SK-N-SH (cell line): Measurements from ENCODE around the gene SPRN. TPM values are rescaled to one million over a fixed set of nuclear protein-coding genes. Genes with fewer than 3 reads are reported as not detected.

ENCODE experiments used
- CTCF ChIA-PET: fragments of 300-600, 350-600 bp; formaldehyde crosslinking; extraction: SDS; loops from one replicate; lab custom pipeline; 2021; lab: Yijun Ruan, JAX
- POLR2A ChIA-PET: fragments of 350-600 bp; sonication (Branson Sonifier 250); formaldehyde crosslinking; extraction: SDS; loops from one replicate; lab custom pipeline; 2020; ENCODE audit warnings: antibody characterized with exemption, inconsistent platforms; lab: Yijun Ruan, JAX
- DNase-seq: peaks from one replicate; pipeline ENCODE4 v3.0.0; 2012
- H2AFZ ChIP-seq: fragments of 200-600 bp; sonication (generic); 2 replicates; pipeline ENCODE4 v1.8.1; 2016; ENCODE audit warnings: antibody characterized with exemption, mild to moderate bottlenecking, low read depth
- H3F3A ChIP-seq: fragments of 200-600 bp; sonication (generic); replicated peaks from 2 replicates; pipeline ENCODE3; 2016; ENCODE audit warnings: antibody characterized with exemption, mild to moderate bottlenecking; ENCODE audit not compliant: insufficient read depth
- H3K27ac ChIP-seq, 2 experiments: fragments of 200-500 bp in 1 of 2; fragments of 200-600 bp in 1 of 2; sonication (Bioruptor generic) in 1 of 2; sonication (generic), shearing (Covaris generic) in 1 of 2; 2 replicates each; pipeline versions ENCODE4 v1.5.1 to v1.6.1; 2014 to 2016; ENCODE audit warnings: low read depth in 2 of 2, inconsistent platforms in 1 of 2, low read length in 1 of 2, mild to moderate bottlenecking in 1 of 2, mixed read lengths in 1 of 2
- H3K27me3 ChIP-seq: fragments of 200-600 bp; sonication (generic), shearing (Covaris generic); 2 replicates; pipeline ENCODE4 v1.6.1; 2016; ENCODE audit warnings: mixed run types; ENCODE audit not compliant: insufficient read depth
- H3K36me3 ChIP-seq, 2 experiments: fragments of 200-500 bp in 1 of 2; fragments of 200-600 bp in 1 of 2; sonication (Bioruptor generic) in 1 of 2; sonication (generic) in 1 of 2; replicated peaks in 1 of 2; 2 replicates each; pipeline versions ENCODE3 to v1.5.1; 2014 to 2016; ENCODE audit warnings: low read length in 1 of 2, mild to moderate bottlenecking in 1 of 2; ENCODE audit not compliant: insufficient read depth in 2 of 2, control insufficient read depth in 1 of 2
- H3K4me1 ChIP-seq, 2 experiments: fragments of 200-500 bp in 1 of 2; fragments of 200-600 bp in 1 of 2; sonication (Bioruptor generic) in 1 of 2; sonication (generic), shearing (Covaris generic) in 1 of 2; 2 replicates each; pipeline versions ENCODE4 v1.5.1 to v1.6.1; 2014 to 2016; ENCODE audit warnings: low read depth in 1 of 2, low read length in 1 of 2, mixed run types in 1 of 2; ENCODE audit not compliant: insufficient read depth in 2 of 2, control insufficient read depth in 1 of 2
- H3K4me2 ChIP-seq: fragments of 200-600 bp; sonication (generic), shearing (Covaris generic); 2 replicates; pipeline ENCODE4 v1.6.1; 2017; ENCODE audit warnings: mixed run types
- H3K4me3 ChIP-seq, 2 experiments: fragments of 200-500 bp in 1 of 2; fragments of 200-600 bp in 1 of 2; sonication (Bioruptor generic) in 1 of 2; sonication (generic), shearing (Covaris generic) in 1 of 2; 2 replicates each; pipeline versions ENCODE4 v1.5.1 to v1.8.1; 2014 to 2016; ENCODE audit warnings: low read depth in 2 of 2, inconsistent platforms in 1 of 2, low read length in 1 of 2, mild to moderate bottlenecking in 1 of 2, mixed read lengths in 1 of 2, moderate library complexity in 1 of 2
- H3K79me2 ChIP-seq: fragments of 200-600 bp; sonication (generic); 2 replicates; pipeline ENCODE4 v1.8.1; 2017; ENCODE audit warnings: mild to moderate bottlenecking; ENCODE audit not compliant: insufficient read depth
- H3K9ac ChIP-seq: fragments of 200-600 bp; sonication (generic); 2 replicates; pipeline ENCODE4 v1.6.1; 2017; ENCODE audit warnings: mixed run types
- H3K9me2 ChIP-seq: fragments of 200-600 bp; sonication (generic); 2 replicates; pipeline ENCODE4 v1.6.1; 2017; ENCODE audit warnings: mixed run types
- H3K9me3 ChIP-seq: fragments of 200-600 bp; sonication (generic); 2 replicates; pipeline ENCODE4 v1.6.1; 2017; ENCODE audit warnings: mixed run types, mild to moderate bottlenecking, moderate library complexity
- H4K20me1 ChIP-seq: fragments of 200-600 bp; sonication (generic); 2 replicates; pipeline ENCODE4 v1.6.1; 2017; ENCODE audit warnings: mild to moderate bottlenecking, mixed run types; ENCODE audit not compliant: insufficient read depth
- CTCF ChIP-seq: fragments of 200-600 bp; sonication (generic); IDR thresholded peaks from 2 replicates; pipeline ENCODE4 v1.6.1; 2017; ENCODE audit warnings: antibody characterized with exemption, mild to moderate bottlenecking, moderate library complexity
- EP300 ChIP-seq, 2 experiments: IDR thresholded peaks; 2 replicates each; pipeline versions ENCODE4 v1.4.0 to v1.6.1; 2012; ENCODE audit warnings: borderline replicate concordance in 1 of 2, low read depth in 1 of 2, low read length in 1 of 2
- EZH2phosphoT487 ChIP-seq: fragments of 200-600 bp; sonication (generic); IDR thresholded peaks from 2 replicates; pipeline ENCODE4 v1.6.1; 2017; ENCODE audit warnings: low read depth, mixed run types, mild to moderate bottlenecking, antibody characterized with exemption, moderate library complexity, borderline replicate concordance
- GABPA ChIP-seq: IDR thresholded peaks from 2 replicates; pipeline ENCODE4 v1.4.0; 2012; ENCODE audit warnings: low read depth, mild to moderate bottlenecking
- GATA2 ChIP-seq: sonication (generic); formaldehyde crosslinking; IDR thresholded peaks from 2 replicates; pipeline ENCODE4 v1.5.0; 2020; ENCODE audit warnings: mild to moderate bottlenecking, missing genetic modification reagents
- JUND ChIP-seq: IDR thresholded peaks from 2 replicates; pipeline ENCODE4 v1.4.0; 2012
- NFIC ChIP-seq: IDR thresholded peaks from 2 replicates; pipeline ENCODE4 v1.4.0; 2012; ENCODE audit warnings: borderline replicate concordance
- RAD21 ChIP-seq: IDR thresholded peaks from 2 replicates; pipeline ENCODE4 v1.6.1; 2012; ENCODE audit warnings: mild to moderate bottlenecking, low read length
- RCOR1 ChIP-seq: fragments of 150-350 bp; IDR thresholded peaks from 2 replicates; pipeline ENCODE4 v1.6.1; 2017; ENCODE audit warnings: antibody characterized with exemption, low read length
- RFX5 ChIP-seq: IDR thresholded peaks from 2 replicates; pipeline ENCODE4 v1.6.1; 2012; ENCODE audit warnings: mild to moderate bottlenecking, improper control_type of control experiment, low read length
- RXRA ChIP-seq: IDR thresholded peaks from 2 replicates; pipeline ENCODE4 v1.4.0; 2012; ENCODE audit warnings: low read depth, mild to moderate bottlenecking, borderline replicate concordance
- SIN3A ChIP-seq: IDR thresholded peaks from 2 replicates; pipeline ENCODE4 v1.6.1; 2012; ENCODE audit warnings: low read depth, mild to moderate bottlenecking, low read length, moderate library complexity, borderline replicate concordance
- SMC3 ChIP-seq: IDR thresholded peaks from 2 replicates; pipeline ENCODE4 v1.6.1; 2012; ENCODE audit warnings: low read depth, low read length, improper control_type of control experiment
- WGBS: methylation state at CpG from one replicate; pipeline ENCODE4 v1.1.6; 2017; ENCODE audit warnings: low lambda C conversion rate; 5-methylcytosine and 5-hydroxymethylcytosine counted together
- polyA plus RNA-seq, 3 experiments: library from polyadenylated mRNA; depleted of rRNA; stranded (reverse); fragments of >200 nt; gene quantifications; 2 replicates each; pipeline ENCODE4 v1.2.3, GENCODE V29; 2012
- TF ChIP-seq, protein P1 (sequence below): IDR thresholded peaks from 2 replicates; pipeline ENCODE4 v1.6.1; 2012; ENCODE audit warnings: mild to moderate bottlenecking, low read depth, low read length, moderate library complexity
- TF ChIP-seq, protein P2 (sequence below): IDR thresholded peaks from 2 replicates; pipeline ENCODE4 v1.4.0; 2012; ENCODE audit warnings: low read depth, borderline replicate concordance
- TF ChIP-seq, protein P3 (sequence below): IDR thresholded peaks from 2 replicates; pipeline ENCODE4 v1.4.0; 2012; ENCODE audit warnings: low read depth, borderline replicate concordance

Gene SPRN
- polyA plus RNA-seq, 1 of the 3 experiments (the other 2 are of a cell fraction) = 1.2 TPM

DNA sequence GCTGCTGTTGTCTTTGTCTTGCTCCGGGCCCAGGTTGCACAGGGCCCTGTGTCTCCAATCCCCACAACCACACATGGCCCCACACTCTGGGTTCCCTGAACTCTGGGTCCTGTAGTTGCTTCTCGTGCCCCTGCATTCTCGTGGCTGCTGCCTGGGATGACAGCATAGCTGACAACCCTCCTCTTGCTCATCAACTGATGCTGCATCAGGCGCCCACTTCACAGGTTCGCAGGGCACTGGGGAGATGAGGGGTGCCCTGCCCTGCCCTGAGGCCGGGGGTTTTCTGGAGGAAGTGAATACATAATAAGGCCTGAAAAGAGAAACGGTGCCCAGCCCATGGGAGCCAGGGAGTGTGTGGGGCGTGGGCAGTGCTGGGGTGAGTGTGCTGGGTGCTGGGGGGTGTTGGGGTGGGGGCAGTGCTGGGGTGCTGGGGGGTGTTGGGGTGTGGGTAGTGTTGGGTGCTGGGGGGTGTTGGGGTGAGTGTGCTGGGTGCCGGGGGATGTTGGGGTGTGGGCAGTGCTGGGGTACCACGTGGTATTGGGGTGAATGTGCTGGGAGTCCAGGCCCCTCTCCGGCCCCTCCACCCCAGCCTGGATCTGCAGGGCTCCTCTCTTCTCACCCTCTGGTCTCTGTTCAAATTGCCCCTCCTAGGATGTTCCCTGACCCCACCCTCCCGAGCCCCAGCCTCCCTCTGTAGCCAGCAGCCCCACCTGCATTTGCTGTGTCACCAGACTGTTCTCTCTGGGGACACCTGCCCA, 32.5 kb downstream of the SPRN start:
- Histone ChIP-seq H3K36me3 (peaks cover 0 to 7% of the 10 kb centered on the region in 2 experiments), H3K4me3 (no peak overlapping the region), H3K4me2 (no peak overlapping the region), H2AFZ (no peak overlapping the region), H3F3A (no peaks in the 10 kb centered on the region), H4K20me1 (no peaks in the 10 kb centered on the region), H3K79me2 (peaks cover 28% of the 10 kb centered on the region), H3K9ac (no peak overlapping the region), H3K27me3 (no peaks in the 10 kb centered on the region), H3K4me1 (peaks cover 9 to 10% of the 10 kb centered on the region in 2 experiments; a peak in 2 of 4 replicates), H3K9me3 (no peaks in the 10 kb centered on the region), H3K9me2 (no peaks in the 10 kb centered on the region), H3K27ac (no peak overlapping the region)
- DNase-seq = no peak
- ChIA-PET POLR2A (no interaction called here), CTCF (interaction anchor here (0.6 to 2.7 kb wide), 2 partner anchors 22 to 62 kb away, joined by 3 to 12 read pairs; no protein-coding TSS in a partner anchor)
- WGBS = 86% methylated on average over 9 of the region's 12 CpGs
- TF ChIP-seq RXRA = no peak
- no peak for TF ChIP-seq JUND
- TF ChIP-seq SMC3 = no peak
- no peak for TF ChIP-seq RCOR1
- no peak for TF ChIP-seq NFIC
- TF ChIP-seq EZH2phosphoT487 = no peak

DNA sequence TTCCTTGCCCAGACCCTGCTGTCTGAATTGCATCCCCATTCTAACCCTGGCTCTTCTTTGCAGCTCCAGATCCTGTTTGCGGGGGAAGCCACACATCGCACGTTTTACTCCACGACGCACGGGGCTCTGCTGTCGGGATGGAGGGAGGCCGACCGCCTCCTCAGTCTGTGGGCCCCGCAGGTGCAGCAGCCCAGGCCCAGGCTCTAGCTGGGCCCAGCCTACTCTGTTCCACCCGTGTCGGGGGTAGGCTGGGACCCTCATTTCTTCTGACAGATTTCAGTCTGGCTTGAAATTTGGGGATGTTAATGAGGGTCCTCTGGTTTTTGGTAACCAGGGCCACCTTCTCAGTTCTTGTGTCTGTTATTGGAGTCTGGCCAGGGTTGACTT, 33.2 kb downstream of the SPRN start:
- POLR2A ChIA-PET = no interaction called here

More for the DNA sequence above, 33.2 kb downstream of the SPRN start:
- peaks cover 9 to 10% of the 10 kb centered on the region in 2 experiments; a peak in 2 of 4 replicates for H3K4me1 ChIP-seq
- H2AFZ ChIP-seq = no peak overlapping the region
- H3K4me2 ChIP-seq = no peak overlapping the region
- DNase-seq = no peak
- H3F3A ChIP-seq = no peaks in the 10 kb centered on the region
- no peak overlapping the region for H3K4me3 ChIP-seq
- H3K27me3 ChIP-seq = no peaks in the 10 kb centered on the region
- no peak overlapping the region for H3K27ac ChIP-seq
- H3K9me2 ChIP-seq = no peaks in the 10 kb centered on the region
- no peak overlapping the region for H3K9ac ChIP-seq
- WGBS = 98% methylated on average over 12 of the region's 12 CpGs
- peaks cover 3 to 5% of the 10 kb centered on the region in 2 experiments for H3K36me3 ChIP-seq
- CTCF ChIA-PET = interaction anchor here (0.7 to 2.7 kb wide), 2 partner anchors 62 kb away, joined by 4 to 12 read pairs; no protein-coding TSS in a partner anchor
- peaks cover 21% of the 10 kb centered on the region for H3K79me2 ChIP-seq
- TF ChIP-seq GABPA = no peak
- TF ChIP-seq SIN3A = no peak
- TF ChIP-seq, protein P1, sequence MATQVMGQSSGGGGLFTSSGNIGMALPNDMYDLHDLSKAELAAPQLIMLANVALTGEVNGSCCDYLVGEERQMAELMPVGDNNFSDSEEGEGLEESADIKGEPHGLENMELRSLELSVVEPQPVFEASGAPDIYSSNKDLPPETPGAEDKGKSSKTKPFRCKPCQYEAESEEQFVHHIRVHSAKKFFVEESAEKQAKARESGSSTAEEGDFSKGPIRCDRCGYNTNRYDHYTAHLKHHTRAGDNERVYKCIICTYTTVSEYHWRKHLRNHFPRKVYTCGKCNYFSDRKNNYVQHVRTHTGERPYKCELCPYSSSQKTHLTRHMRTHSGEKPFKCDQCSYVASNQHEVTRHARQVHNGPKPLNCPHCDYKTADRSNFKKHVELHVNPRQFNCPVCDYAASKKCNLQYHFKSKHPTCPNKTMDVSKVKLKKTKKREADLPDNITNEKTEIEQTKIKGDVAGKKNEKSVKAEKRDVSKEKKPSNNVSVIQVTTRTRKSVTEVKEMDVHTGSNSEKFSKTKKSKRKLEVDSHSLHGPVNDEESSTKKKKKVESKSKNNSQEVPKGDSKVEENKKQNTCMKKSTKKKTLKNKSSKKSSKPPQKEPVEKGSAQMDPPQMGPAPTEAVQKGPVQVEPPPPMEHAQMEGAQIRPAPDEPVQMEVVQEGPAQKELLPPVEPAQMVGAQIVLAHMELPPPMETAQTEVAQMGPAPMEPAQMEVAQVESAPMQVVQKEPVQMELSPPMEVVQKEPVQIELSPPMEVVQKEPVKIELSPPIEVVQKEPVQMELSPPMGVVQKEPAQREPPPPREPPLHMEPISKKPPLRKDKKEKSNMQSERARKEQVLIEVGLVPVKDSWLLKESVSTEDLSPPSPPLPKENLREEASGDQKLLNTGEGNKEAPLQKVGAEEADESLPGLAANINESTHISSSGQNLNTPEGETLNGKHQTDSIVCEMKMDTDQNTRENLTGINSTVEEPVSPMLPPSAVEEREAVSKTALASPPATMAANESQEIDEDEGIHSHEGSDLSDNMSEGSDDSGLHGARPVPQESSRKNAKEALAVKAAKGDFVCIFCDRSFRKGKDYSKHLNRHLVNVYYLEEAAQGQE = no peak
- no peak for TF ChIP-seq RAD21
- TF ChIP-seq EP300 (IDR thresholded peaks at IDR 0.05; ENCODE audit: borderline replicate concordance in 1 of 2, low read depth in 1 of 2, low read length in 1 of 2) = no peak
- TF ChIP-seq CTCF = no peak
- no peak for TF ChIP-seq GATA2 (CRISPR knock-in tag)
- TF ChIP-seq, protein P2, sequence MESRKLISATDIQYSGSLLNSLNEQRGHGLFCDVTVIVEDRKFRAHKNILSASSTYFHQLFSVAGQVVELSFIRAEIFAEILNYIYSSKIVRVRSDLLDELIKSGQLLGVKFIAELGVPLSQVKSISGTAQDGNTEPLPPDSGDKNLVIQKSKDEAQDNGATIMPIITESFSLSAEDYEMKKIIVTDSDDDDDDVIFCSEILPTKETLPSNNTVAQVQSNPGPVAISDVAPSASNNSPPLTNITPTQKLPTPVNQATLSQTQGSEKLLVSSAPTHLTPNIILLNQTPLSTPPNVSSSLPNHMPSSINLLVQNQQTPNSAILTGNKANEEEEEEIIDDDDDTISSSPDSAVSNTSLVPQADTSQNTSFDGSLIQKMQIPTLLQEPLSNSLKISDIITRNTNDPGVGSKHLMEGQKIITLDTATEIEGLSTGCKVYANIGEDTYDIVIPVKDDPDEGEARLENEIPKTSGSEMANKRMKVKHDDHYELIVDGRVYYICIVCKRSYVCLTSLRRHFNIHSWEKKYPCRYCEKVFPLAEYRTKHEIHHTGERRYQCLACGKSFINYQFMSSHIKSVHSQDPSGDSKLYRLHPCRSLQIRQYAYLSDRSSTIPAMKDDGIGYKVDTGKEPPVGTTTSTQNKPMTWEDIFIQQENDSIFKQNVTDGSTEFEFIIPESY = no peak
- TF ChIP-seq, protein P3, sequence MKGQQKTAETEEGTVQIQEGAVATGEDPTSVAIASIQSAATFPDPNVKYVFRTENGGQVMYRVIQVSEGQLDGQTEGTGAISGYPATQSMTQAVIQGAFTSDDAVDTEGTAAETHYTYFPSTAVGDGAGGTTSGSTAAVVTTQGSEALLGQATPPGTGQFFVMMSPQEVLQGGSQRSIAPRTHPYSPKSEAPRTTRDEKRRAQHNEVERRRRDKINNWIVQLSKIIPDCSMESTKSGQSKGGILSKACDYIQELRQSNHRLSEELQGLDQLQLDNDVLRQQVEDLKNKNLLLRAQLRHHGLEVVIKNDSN = no peak
- no peak for TF ChIP-seq NFIC
- TF ChIP-seq SMC3 = no peak
- TF ChIP-seq JUND = no peak
- no peak for TF ChIP-seq RFX5
- TF ChIP-seq, all 33 proteins: peak for 0
- Histone ChIP-seq H3K9me3 (no peaks in the 10 kb centered on the region), H4K20me1 (no peaks in the 10 kb centered on the region)
